Measurements from ENCODE around the gene NOXO1. TPM values are rescaled to one million over a fixed set of nuclear protein-coding genes. Genes with fewer than 3 reads are reported as not detected.

Gene NOXO1
- total and polyA plus RNA-seq, 2 donors (not counting 3 experiments of a cell fraction or from before 2014, with no cell fraction given): 0.37 to 0.60 TPM

- BruUV-seq (replicated peaks): no TSS peak
- H3K4me2 ChIP-seq (ENCODE audit: insufficient read depth, low read length): no peak overlapping the region
- H3K27ac ChIP-seq (ENCODE audit: insufficient read depth, low read depth, low read length): no peak overlapping the region
- FAIRE-seq (no peak), DNase-seq (ENCODE audit: low read depth, low spot score) (no peak)
- no peaks in the 10 kb centered on the region for H3K9me1 ChIP-seq (replicated peaks; ENCODE audit: control insufficient read depth, extremely low read depth, insufficient read depth, low read length)
- H3K27me3 ChIP-seq (ENCODE audit: control insufficient read depth in 2 of 2, insufficient read depth in 2 of 2, low read length in 2 of 2): no peaks in the 10 kb centered on the region
- POLR2A ChIA-PET: no interaction called here
- no peaks in the 10 kb centered on the region for H4K20me1 ChIP-seq (replicated peaks; ENCODE audit: control insufficient read depth, extremely low read depth, insufficient read depth, low read length)
- peaks cover 40% of the 10 kb centered on the region for H3K4me1 ChIP-seq (ENCODE audit: control insufficient read depth, extremely low read depth, insufficient read depth, low read length)
- H3K4me3 ChIP-seq (replicated peaks in 1 of 3; ENCODE audit: insufficient read depth in 1 of 3, low read depth in 1 of 3, low read length in 3 of 3): no peak overlapping the region
- CTCF ChIA-PET: interaction anchor here (0.9 to 1.6 kb wide), 3 partner anchors 16 to 27 kb away, joined by 3 to 5 read pairs (median 4); partner anchors contain the start of genes NTHL1 and TSC2
- TF ChIP-seq EZH2 (IDR thresholded peaks at IDR 0.05; ENCODE audit: borderline replicate concordance, low read depth, low read length, severe bottlenecking): no peak
- no peak for TF ChIP-seq MYC (IDR thresholded peaks at IDR 0.05; ENCODE audit: low read depth, low read length)
- TF ChIP-seq POLR2A (IDR thresholded peaks at IDR 0.05; ENCODE audit: low read depth, low read length): no peak
- TF ChIP-seq JUN (IDR thresholded peaks at IDR 0.05; ENCODE audit: borderline replicate concordance, insufficient read depth, insufficient read length, low read depth): no peak
- TF ChIP-seq POLR2AphosphoS5 (IDR thresholded peaks at IDR 0.05; ENCODE audit: insufficient read depth, low read depth, low read length): no peak
- TF ChIP-seq, protein P1, sequence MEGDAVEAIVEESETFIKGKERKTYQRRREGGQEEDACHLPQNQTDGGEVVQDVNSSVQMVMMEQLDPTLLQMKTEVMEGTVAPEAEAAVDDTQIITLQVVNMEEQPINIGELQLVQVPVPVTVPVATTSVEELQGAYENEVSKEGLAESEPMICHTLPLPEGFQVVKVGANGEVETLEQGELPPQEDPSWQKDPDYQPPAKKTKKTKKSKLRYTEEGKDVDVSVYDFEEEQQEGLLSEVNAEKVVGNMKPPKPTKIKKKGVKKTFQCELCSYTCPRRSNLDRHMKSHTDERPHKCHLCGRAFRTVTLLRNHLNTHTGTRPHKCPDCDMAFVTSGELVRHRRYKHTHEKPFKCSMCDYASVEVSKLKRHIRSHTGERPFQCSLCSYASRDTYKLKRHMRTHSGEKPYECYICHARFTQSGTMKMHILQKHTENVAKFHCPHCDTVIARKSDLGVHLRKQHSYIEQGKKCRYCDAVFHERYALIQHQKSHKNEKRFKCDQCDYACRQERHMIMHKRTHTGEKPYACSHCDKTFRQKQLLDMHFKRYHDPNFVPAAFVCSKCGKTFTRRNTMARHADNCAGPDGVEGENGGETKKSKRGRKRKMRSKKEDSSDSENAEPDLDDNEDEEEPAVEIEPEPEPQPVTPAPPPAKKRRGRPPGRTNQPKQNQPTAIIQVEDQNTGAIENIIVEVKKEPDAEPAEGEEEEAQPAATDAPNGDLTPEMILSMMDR (IDR thresholded peaks at IDR 0.05; ENCODE audit: extremely low read depth in 1 of 2, insufficient read depth in 1 of 2, low read depth in 1 of 2, low read length in 2 of 2): no peak
- no peak for TF ChIP-seq GATA2 (IDR thresholded peaks at IDR 0.05; ENCODE audit: insufficient read depth, insufficient read length, low read depth, low read length)
- TF ChIP-seq MAX (IDR thresholded peaks at IDR 0.05; ENCODE audit: insufficient read depth, insufficient read length): no peak
- TF ChIP-seq FOS (IDR thresholded peaks at IDR 0.05; ENCODE audit: borderline replicate concordance, insufficient read depth, low read length): no peak
- H3K9me3 ChIP-seq (replicated peaks; ENCODE audit: control insufficient read depth, insufficient read depth, low read length): no peaks in the 10 kb centered on the region
- H3K79me2 ChIP-seq (ENCODE audit: control insufficient read depth, insufficient read depth, low read length): peaks cover 16% of the 10 kb centered on the region
- no peak overlapping the region for H3K9ac ChIP-seq (replicated peaks; ENCODE audit: extremely low read depth, insufficient read depth, low read length)
- intact Hi-C loops (cut with micrococcal nuclease) (no loop called here), dilution Hi-C loops (cut with MboI; ENCODE audit: extremely low pct_ligation_motif_present, low sequenced_read_pairs) (loop anchor here (25.0 kb wide), 1 partner anchor 134 kb away; the partner anchor contains the start of gene TRAF7)
- no peak overlapping the region for H2AFZ ChIP-seq (ENCODE audit: low read depth, low read length)
- no peaks in the 10 kb centered on the region for H3K36me3 ChIP-seq (ENCODE audit: control insufficient read depth in 2 of 2, extremely low read depth in 1 of 2, insufficient read depth in 2 of 2, low read length in 2 of 2)
Measured at GRCh38 chr16:2028620-2029220, 47.5 kb upstream of the NOXO1 start.

Data from endothelial cell of umbilical vein (primary cell).